Measurements from ENCODE around the gene PRR5. TPM values are rescaled to one million over a fixed set of nuclear protein-coding genes. Genes with fewer than 3 reads are reported as not detected.
A peak's percentile ranks its signal among the peaks of the same experiment; 100 is the strongest.

Gene PRR5
- total RNA-seq, 1 donor from 2014 or later: 4.0 TPM

DNA sequence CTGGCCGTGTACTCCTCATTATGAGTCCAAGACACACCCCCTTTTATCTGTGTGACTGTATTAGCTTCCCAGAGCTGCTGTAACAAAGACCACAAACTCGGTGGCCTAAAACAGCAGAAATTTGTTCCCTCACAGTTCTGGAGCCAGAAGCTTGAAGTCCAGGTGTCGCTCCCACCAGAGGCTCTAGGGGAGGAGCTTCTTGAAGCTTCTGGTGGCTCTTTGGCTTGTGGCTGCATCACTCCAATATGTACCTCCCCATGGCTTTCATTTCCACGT, 3.0 kb downstream of the PRR5 start:
- DNase-seq (ENCODE audit: low spot score): no peak
- Histone ChIP-seq H2AFZ (replicated peaks) (no peak overlapping the region), H3K36me3 (no peaks in the 10 kb centered on the region), H3K4me2 (no peak overlapping the region), H4K20me1 (ENCODE audit: low read depth) (peaks cover 28% of the 10 kb centered on the region), H3K27ac (no peak overlapping the region), H3K9me3 (ENCODE audit: low read depth) (no peaks in the 10 kb centered on the region), H3K4me1 (peaks cover 19% of the 10 kb centered on the region), H3K27me3 (peaks cover 36% of the 10 kb centered on the region), H3K79me2 (ENCODE audit: low read depth) (peaks cover 6% of the 10 kb centered on the region), H3K9ac (no peak overlapping the region), H3K4me3 (no peak overlapping the region), H3F3A (ENCODE audit: low read depth) (peaks cover 17% of the 10 kb centered on the region)
- peaks cover 17% of the 10 kb centered on the region for H3K27me3 Mint-ChIP-seq (ENCODE audit: insufficient read depth, low read depth)
- TF ChIP-seq EZH2phosphoT487 (IDR thresholded peaks at IDR 0.05) (no peak), CTCF (IDR thresholded peaks at IDR 0.05) (no peak), EZH2 (IDR thresholded peaks at IDR 0.05) (no peak)
- H3K27ac Mint-ChIP-seq: no peak overlapping the region
- H3K4me1 Mint-ChIP-seq: peaks cover 14% of the 10 kb centered on the region
- H3K9me3 Mint-ChIP-seq: no peaks in the 10 kb centered on the region
- H3K36me3 Mint-ChIP-seq: no peaks in the 10 kb centered on the region
- H3K4me3 Mint-ChIP-seq: no peak overlapping the region

GRCh38 chr22:44706488-44706887, 4.5 kb downstream of the PRR5 start:
- Histone ChIP-seq H2AFZ (replicated peaks) (no peak overlapping the region), H3F3A (ENCODE audit: low read depth) (peaks cover 11% of the 10 kb centered on the region), H3K36me3 (no peaks in the 10 kb centered on the region), H3K79me2 (ENCODE audit: low read depth) (peaks cover 6% of the 10 kb centered on the region), H3K27me3 (peaks cover 24% of the 10 kb centered on the region), H3K9ac (no peak overlapping the region), H3K4me1 (peaks cover 23% of the 10 kb centered on the region), H4K20me1 (ENCODE audit: low read depth) (peaks cover 32% of the 10 kb centered on the region), H3K4me3 (no peak overlapping the region), H3K9me3 (ENCODE audit: low read depth) (no peaks in the 10 kb centered on the region), H3K27ac (no peak overlapping the region), H3K4me2 (peak overlapping the region; percentile 27)
- no peak for DNase-seq (ENCODE audit: low spot score)
- no peak overlapping the region for H3K4me3 Mint-ChIP-seq
- peaks cover 17% of the 10 kb centered on the region for H3K27me3 Mint-ChIP-seq (ENCODE audit: insufficient read depth, low read depth)
- no peak overlapping the region for H3K27ac Mint-ChIP-seq
- no peak for TF ChIP-seq CTCF (IDR thresholded peaks at IDR 0.05)
- no peaks in the 10 kb centered on the region for H3K9me3 Mint-ChIP-seq
- H3K36me3 Mint-ChIP-seq: no peaks in the 10 kb centered on the region
- peaks cover 16% of the 10 kb centered on the region for H3K4me1 Mint-ChIP-seq

DNA sequence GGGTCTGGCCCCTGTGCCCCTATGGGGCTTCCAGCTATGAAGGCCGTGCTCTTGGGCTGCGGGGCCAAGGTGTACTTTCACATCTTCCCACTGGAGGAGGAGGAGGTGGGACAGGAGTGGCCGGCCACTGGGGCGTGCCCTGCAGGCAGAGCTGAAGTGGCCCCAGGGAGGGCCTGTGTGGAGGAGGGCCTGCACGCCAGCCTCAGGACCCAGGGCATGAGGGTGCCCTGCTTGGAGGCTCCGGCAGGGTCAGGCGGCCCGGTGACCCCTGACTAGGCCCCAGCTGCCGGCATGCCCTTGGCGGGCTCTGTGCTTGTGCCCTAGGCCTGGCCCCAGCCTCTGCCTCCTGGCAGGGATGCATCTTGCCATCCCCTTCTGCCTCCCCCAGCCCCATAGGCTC, 5.2 kb downstream of the PRR5 start:
- Mint-ChIP-seq H3K36me3 (no peaks in the 10 kb centered on the region), H3K27me3 (ENCODE audit: insufficient read depth, low read depth) (peaks cover 14% of the 10 kb centered on the region), H3K4me3 (no peak overlapping the region), H3K9me3 (no peaks in the 10 kb centered on the region), H3K4me1 (peaks cover 16% of the 10 kb centered on the region), H3K27ac (no peak overlapping the region)
- Histone ChIP-seq H3K27me3 (peaks cover 20% of the 10 kb centered on the region), H3K4me3 (no peak overlapping the region), H3K9me3 (ENCODE audit: low read depth) (no peaks in the 10 kb centered on the region), H3K36me3 (no peaks in the 10 kb centered on the region), H4K20me1 (ENCODE audit: low read depth) (peaks cover 32% of the 10 kb centered on the region), H2AFZ (replicated peaks) (no peak overlapping the region), H3K79me2 (ENCODE audit: low read depth) (peaks cover 6% of the 10 kb centered on the region), H3K4me2 (no peak overlapping the region), H3K9ac (no peak overlapping the region), H3K4me1 (peaks cover 23% of the 10 kb centered on the region), H3K27ac (no peak overlapping the region), H3F3A (ENCODE audit: low read depth) (peaks cover 11% of the 10 kb centered on the region)
- no peak for DNase-seq (ENCODE audit: low spot score)
- TF ChIP-seq EZH2phosphoT487 (IDR thresholded peaks at IDR 0.05): no peak
- TF ChIP-seq EZH2 (IDR thresholded peaks at IDR 0.05): no peak
- no peak for TF ChIP-seq CTCF (IDR thresholded peaks at IDR 0.05)

DNA sequence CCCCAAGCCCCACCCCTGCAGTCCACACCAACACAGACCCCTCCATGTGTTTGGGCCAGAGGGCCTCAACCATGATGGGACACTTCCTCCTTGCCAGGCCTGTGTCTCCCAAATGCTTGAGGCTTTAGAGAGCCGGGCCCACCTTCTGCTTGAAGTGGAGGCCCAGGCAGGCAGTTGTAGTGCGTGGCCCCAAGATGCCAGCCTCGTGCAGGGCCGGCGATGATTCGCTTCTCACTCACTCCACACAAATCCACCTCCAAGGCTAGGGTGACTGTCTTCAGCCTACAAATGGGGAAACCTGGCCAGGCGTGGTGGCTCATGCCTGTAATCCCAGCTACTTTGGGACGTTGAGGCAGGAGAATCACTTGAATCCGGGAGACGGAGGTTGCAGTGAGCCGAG, 5.7 kb downstream of the PRR5 start:
- no peak overlapping the region for H2AFZ ChIP-seq (replicated peaks)
- no peak for DNase-seq (ENCODE audit: low spot score)
- no peak overlapping the region for H3K4me2 ChIP-seq
- no peak for TF ChIP-seq EZH2 (IDR thresholded peaks at IDR 0.05)
- peaks cover 6% of the 10 kb centered on the region for H3K79me2 ChIP-seq (ENCODE audit: low read depth)
- H3K36me3 ChIP-seq: no peaks in the 10 kb centered on the region
- H3K9me3 Mint-ChIP-seq: no peaks in the 10 kb centered on the region
- peaks cover 28% of the 10 kb centered on the region for H4K20me1 ChIP-seq (ENCODE audit: low read depth)
- peaks cover 14% of the 10 kb centered on the region for H3K27me3 ChIP-seq
- H3K9me3 ChIP-seq (ENCODE audit: low read depth): no peaks in the 10 kb centered on the region
- H3K4me3 ChIP-seq: no peak overlapping the region
- peaks cover 23% of the 10 kb centered on the region for H3K4me1 ChIP-seq
- H3K4me1 Mint-ChIP-seq: peaks cover 16% of the 10 kb centered on the region
- H3K27ac ChIP-seq: no peak overlapping the region
- peaks cover 11% of the 10 kb centered on the region for H3F3A ChIP-seq (ENCODE audit: low read depth)
- no peak overlapping the region for H3K9ac ChIP-seq
- H3K27me3 Mint-ChIP-seq (ENCODE audit: insufficient read depth, low read depth): peaks cover 14% of the 10 kb centered on the region
- H3K36me3 Mint-ChIP-seq: no peaks in the 10 kb centered on the region
- no peak overlapping the region for H3K4me3 Mint-ChIP-seq
- H3K27ac Mint-ChIP-seq: no peak overlapping the region
